Progenitor cell of endocrine pancreas (in vitro differentiated cells): ENCODE results near the gene ARHGAP6. TPM values are rescaled to one million over a fixed set of nuclear protein-coding genes. Genes with fewer than 3 reads are reported as not detected.

ENCODE experiments used
- DNase-seq: peaks from one replicate; pipeline ENCODE4 v3.0.0; 2021; ENCODE audit warnings: low spot score; ENCODE audit not compliant: unreplicated experiment
- H3K27ac Mint-ChIP-seq: 2 replicates; pipeline ENCODE4 v1.8.0; 2021; ENCODE audit warnings: mild to moderate bottlenecking, moderate library complexity, mixed read lengths
- H3K27me3 Mint-ChIP-seq: 2 replicates; pipeline ENCODE4 v1.8.0; 2021; ENCODE audit warnings: mixed read lengths
- H3K36me3 Mint-ChIP-seq: 2 replicates; pipeline ENCODE4 v1.8.0; 2022; ENCODE audit warnings: mixed read lengths; ENCODE audit not compliant: insufficient read depth
- H3K4me1 Mint-ChIP-seq: 2 replicates; pipeline ENCODE4 v1.8.0; 2021; ENCODE audit warnings: low read depth, mixed read lengths
- H3K4me3 Mint-ChIP-seq: 2 replicates; pipeline ENCODE4 v1.8.0; 2021; ENCODE audit warnings: low read depth, mild to moderate bottlenecking, moderate library complexity, mixed read lengths
- H3K9me3 Mint-ChIP-seq: 2 replicates; pipeline ENCODE4 v1.8.0; 2021; ENCODE audit warnings: low read depth, mixed read lengths
- total RNA-seq: library from RNA; stranded (reverse); gene quantifications from 2 replicates; pipeline ENCODE4 v1.2.1, GENCODE V29; 2021
- TF ChIP-seq, protein P1 (sequence below): fragments of 200-600 bp; sonication (generic); IDR thresholded peaks from one replicate; pipeline ENCODE4 v1.5.0; 2021; ENCODE audit warnings: antibody characterized with exemption, mild to moderate bottlenecking; ENCODE audit not compliant: unreplicated experiment

The ARHGAP6 gene
- total RNA-seq, 1 donor from 2014 or later = 1.9 TPM

DNA sequence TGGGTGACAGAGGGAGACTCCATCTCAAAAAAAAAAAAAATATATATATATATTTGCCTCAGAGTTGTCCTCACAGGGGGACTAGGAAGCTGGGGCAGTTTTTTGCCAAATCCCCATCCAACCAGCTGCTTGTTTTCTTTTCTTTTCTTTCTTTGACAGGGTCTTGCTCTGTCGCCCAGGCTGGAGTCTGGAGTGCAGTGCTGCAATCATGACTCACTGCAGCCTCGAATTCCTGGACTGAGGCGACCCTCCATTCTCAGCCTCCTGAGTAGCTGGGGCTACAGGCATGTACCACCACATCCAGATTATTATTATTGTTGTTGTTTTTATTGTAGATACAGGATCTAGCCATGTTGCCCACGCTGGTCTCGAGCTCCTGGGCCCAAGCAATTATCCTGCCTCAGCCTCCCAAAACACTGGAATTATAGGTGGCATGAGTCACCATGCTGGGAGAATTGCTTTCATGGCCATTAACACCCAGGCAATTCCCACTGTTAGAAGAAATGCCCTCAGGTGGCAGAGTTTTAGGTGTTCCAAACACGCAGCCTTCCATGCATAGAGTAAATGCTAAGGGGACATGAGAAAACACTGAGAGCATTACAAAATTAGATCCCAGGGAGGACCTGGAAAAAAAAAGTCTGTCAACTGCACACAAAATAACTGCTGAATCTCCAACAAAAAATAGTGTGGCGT lies 98.0 kb downstream of the ARHGAP6 start:
- H3K27ac Mint-ChIP-seq = no peak overlapping the region
- H3K9me3 Mint-ChIP-seq = peaks cover 19% of the 10 kb centered on the region
- no peaks in the 10 kb centered on the region for H3K27me3 Mint-ChIP-seq
- H3K4me3 Mint-ChIP-seq = no peak overlapping the region
- no peaks in the 10 kb centered on the region for H3K36me3 Mint-ChIP-seq
- no peak for DNase-seq
- TF ChIP-seq, protein P1, sequence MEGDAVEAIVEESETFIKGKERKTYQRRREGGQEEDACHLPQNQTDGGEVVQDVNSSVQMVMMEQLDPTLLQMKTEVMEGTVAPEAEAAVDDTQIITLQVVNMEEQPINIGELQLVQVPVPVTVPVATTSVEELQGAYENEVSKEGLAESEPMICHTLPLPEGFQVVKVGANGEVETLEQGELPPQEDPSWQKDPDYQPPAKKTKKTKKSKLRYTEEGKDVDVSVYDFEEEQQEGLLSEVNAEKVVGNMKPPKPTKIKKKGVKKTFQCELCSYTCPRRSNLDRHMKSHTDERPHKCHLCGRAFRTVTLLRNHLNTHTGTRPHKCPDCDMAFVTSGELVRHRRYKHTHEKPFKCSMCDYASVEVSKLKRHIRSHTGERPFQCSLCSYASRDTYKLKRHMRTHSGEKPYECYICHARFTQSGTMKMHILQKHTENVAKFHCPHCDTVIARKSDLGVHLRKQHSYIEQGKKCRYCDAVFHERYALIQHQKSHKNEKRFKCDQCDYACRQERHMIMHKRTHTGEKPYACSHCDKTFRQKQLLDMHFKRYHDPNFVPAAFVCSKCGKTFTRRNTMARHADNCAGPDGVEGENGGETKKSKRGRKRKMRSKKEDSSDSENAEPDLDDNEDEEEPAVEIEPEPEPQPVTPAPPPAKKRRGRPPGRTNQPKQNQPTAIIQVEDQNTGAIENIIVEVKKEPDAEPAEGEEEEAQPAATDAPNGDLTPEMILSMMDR = no peak
- H3K4me1 Mint-ChIP-seq = no peaks in the 10 kb centered on the region

DNA sequence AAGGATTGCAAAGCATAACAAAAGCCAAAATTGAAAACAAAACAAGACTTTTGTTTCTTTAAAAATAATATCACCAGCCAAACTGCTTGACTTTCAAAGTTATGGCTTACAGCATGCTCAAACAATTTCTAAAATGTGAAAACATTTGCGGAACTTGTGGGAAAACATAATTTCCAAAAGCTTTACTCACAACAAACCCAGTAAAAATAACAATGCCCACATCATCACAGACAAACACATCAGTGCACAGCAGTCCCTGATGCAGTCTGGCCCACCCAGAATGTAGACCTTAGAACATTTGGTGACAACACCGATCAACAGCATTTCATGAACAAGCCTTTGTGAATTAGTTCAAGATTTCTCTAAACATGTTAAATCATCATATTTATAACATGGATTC lies 98.9 kb downstream of the ARHGAP6 start:
- H3K27ac Mint-ChIP-seq = no peak overlapping the region
- peaks cover 19% of the 10 kb centered on the region for H3K9me3 Mint-ChIP-seq
- no peaks in the 10 kb centered on the region for H3K4me1 Mint-ChIP-seq
- DNase-seq = no peak
- TF ChIP-seq, protein P1 = no peak
- no peaks in the 10 kb centered on the region for H3K36me3 Mint-ChIP-seq
- no peak overlapping the region for H3K4me3 Mint-ChIP-seq
- no peaks in the 10 kb centered on the region for H3K27me3 Mint-ChIP-seq

DNA sequence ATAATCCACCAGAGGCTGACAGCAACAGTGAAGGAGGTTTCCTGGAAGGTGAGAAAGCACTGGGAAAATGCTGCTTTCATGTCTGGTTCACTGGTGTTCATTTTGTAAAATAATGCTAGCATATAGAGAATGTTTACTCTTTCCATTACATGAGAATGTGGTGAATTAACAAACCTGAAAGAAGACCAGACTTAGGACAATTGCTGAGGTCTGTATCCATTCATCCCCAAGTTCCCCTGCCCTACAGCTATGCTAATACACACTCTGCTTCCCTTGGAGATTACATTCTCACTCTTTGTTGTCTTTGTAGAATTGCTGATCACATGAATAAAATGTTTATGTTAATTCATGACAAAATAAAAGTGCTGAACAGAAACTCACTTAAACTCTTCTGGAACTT lies 99.5 kb downstream of the ARHGAP6 start:
- Mint-ChIP-seq H3K4me3 (no peak overlapping the region), H3K4me1 (no peaks in the 10 kb centered on the region), H3K36me3 (no peaks in the 10 kb centered on the region), H3K9me3 (peaks cover 19% of the 10 kb centered on the region), H3K27me3 (no peaks in the 10 kb centered on the region), H3K27ac (no peak overlapping the region)
- DNase-seq = no peak
- TF ChIP-seq, protein P1 = no peak

DNA sequence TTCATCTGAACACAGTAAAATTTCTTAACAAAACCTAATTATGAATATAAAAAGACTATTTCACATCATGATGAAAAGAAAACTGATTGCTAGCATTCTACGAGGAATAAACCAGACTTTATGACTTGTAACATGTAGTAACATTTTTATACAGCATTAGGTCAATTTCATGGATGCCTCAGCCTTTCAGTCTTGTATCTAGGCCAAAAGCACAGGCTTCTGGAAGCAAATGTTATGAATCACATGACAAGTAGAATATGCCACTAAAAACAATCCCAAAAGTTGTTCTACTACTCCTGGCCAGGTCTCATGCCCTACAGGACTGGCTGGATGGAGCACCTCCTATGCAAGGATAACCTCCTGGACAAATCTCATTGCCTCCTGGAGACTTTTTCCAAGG lies 101.2 kb downstream of the ARHGAP6 start:
- Mint-ChIP-seq H3K4me1 (no peaks in the 10 kb centered on the region), H3K27me3 (no peaks in the 10 kb centered on the region), H3K27ac (no peak overlapping the region), H3K36me3 (no peaks in the 10 kb centered on the region), H3K4me3 (no peak overlapping the region), H3K9me3 (peaks cover 15% of the 10 kb centered on the region)
- TF ChIP-seq, protein P1 = no peak
- DNase-seq = no peak

DNA sequence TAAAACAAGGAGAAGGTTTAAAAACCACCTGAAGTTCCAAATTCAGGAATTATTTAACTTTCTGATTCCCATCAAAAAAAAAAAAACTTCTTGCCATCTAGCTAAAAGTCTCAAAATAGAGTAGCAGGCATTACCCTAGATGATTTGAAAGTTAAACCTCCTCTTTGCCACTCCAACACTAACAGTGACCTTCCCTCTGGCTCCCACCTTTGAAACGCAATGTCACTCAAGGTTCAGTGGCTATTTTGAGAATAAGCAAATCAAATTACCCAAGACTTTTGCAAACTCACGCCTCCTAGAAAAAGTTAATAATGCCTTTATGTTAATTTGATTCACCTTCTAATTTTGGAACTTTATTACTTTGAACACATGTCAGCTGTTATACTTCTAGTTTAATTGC lies 103.2 kb downstream of the ARHGAP6 start:
- Mint-ChIP-seq H3K36me3 (no peaks in the 10 kb centered on the region), H3K9me3 (peaks cover 20% of the 10 kb centered on the region), H3K27me3 (no peaks in the 10 kb centered on the region), H3K4me1 (no peaks in the 10 kb centered on the region), H3K4me3 (no peak overlapping the region), H3K27ac (no peak overlapping the region)
- TF ChIP-seq, protein P1 = no peak
- no peak for DNase-seq
